ENCODE data around the gene ARHGDIA. TPM values are rescaled to one million over a fixed set of nuclear protein-coding genes. Genes with fewer than 3 reads are reported as not detected.

Gene ARHGDIA
- total and polyA plus RNA-seq, 5 donors = 101 to 217 (median 132) TPM

Other genes with a start within 250 kb of the ARHGDIA start
Only the 30 nearest of the 31 such genes appear.
- gene TSPAN10, start 234.1 kb downstream of the ARHGDIA start, total RNA-seq = under 1 TPM in 2 of 4 donors, not detected in 2; 0.24 to 0.31 TPM
- 0.27 TPM for gene TSPAN10, start 234.1 kb downstream of the ARHGDIA start, polyA plus RNA-seq
- under 1 TPM in 1 of 4 donors, not detected in 3; 0.41 TPM for gene PDE6G, start 214.8 kb downstream of the ARHGDIA start, total RNA-seq
- not detected for gene PDE6G, start 214.8 kb downstream of the ARHGDIA start, polyA plus RNA-seq
- 10 to 100 TPM; 20.7 to 27.9 (median 24.6) TPM for gene OXLD1, start 204.7 kb downstream of the ARHGDIA start, total RNA-seq
- gene OXLD1, start 204.7 kb downstream of the ARHGDIA start, polyA plus RNA-seq = 41.0 TPM
- gene CCDC137, start 204.6 kb downstream of the ARHGDIA start, total RNA-seq = 1 to 10 TPM; 5.0 to 7.8 (median 6.7) TPM
- gene CCDC137, start 204.6 kb downstream of the ARHGDIA start, polyA plus RNA-seq = 10.9 TPM
- gene ARL16, start 187.5 kb downstream of the ARHGDIA start, total RNA-seq = 10 to 100 TPM; 13.2 to 24.4 (median 16.8) TPM
- gene ARL16, start 187.5 kb downstream of the ARHGDIA start, polyA plus RNA-seq = 20.9 TPM
- 10 to 100 TPM; 42.1 to 50.3 (median 47.9) TPM for gene HGS, start 187.3 kb downstream of the ARHGDIA start, total RNA-seq
- gene HGS, start 187.3 kb downstream of the ARHGDIA start, polyA plus RNA-seq = 48.6 TPM
- 100 to 1,000 TPM in 3 of 4 donors, 10 to 100 TPM in 1; 83.3 to 142 (median 112) TPM for gene MRPL12, start 168.0 kb downstream of the ARHGDIA start, total RNA-seq
- gene MRPL12, start 168.0 kb downstream of the ARHGDIA start, polyA plus RNA-seq = 310 TPM
- 10 to 100 TPM in 1 of 4 donors, 1 to 10 TPM in 3; 5.9 to 11.4 (median 9.6) TPM for gene SLC25A10, start 159.1 kb downstream of the ARHGDIA start, total RNA-seq
- gene SLC25A10, start 159.1 kb downstream of the ARHGDIA start, polyA plus RNA-seq = 18.6 TPM
- gene GCGR, start 67.2 kb downstream of the ARHGDIA start, total RNA-seq = not detected
- gene GCGR, start 67.2 kb downstream of the ARHGDIA start, polyA plus RNA-seq = not detected
- gene MCRIP1, start 38.0 kb downstream of the ARHGDIA start, total RNA-seq = 100 to 1,000 TPM in 2 of 4 donors, 10 to 100 TPM in 2; 88.1 to 120 (median 96.5) TPM
- 146 TPM for gene MCRIP1, start 38.0 kb downstream of the ARHGDIA start, polyA plus RNA-seq
- gene PPP1R27, start 36.3 kb downstream of the ARHGDIA start, total RNA-seq = under 1 TPM in 1 of 4 donors, not detected in 3; 0.85 TPM
- gene PPP1R27, start 36.3 kb downstream of the ARHGDIA start, polyA plus RNA-seq = not detected
- 100 to 1,000 TPM; 272 to 375 (median 350) TPM for gene P4HB, start 10.8 kb downstream of the ARHGDIA start, total RNA-seq
- gene P4HB, start 10.8 kb downstream of the ARHGDIA start, polyA plus RNA-seq = 278 TPM
- gene ALYREF, start 20.2 kb upstream of the ARHGDIA start, total RNA-seq = 10 to 100 TPM; 32.5 to 46.2 (median 39.1) TPM
- 18.9 TPM for gene ALYREF, start 20.2 kb upstream of the ARHGDIA start, polyA plus RNA-seq
- gene ANAPC11, start 20.4 kb upstream of the ARHGDIA start, total RNA-seq = 100 to 1,000 TPM; 135 to 167 (median 148) TPM
- 338 TPM for gene ANAPC11, start 20.4 kb upstream of the ARHGDIA start, polyA plus RNA-seq
- gene NPB, start 30.9 kb upstream of the ARHGDIA start, total RNA-seq = under 1 TPM; 0.14 to 0.53 (median 0.29) TPM
- 0.32 TPM for gene NPB, start 30.9 kb upstream of the ARHGDIA start, polyA plus RNA-seq
- 10 to 100 TPM; 16.7 to 24.8 (median 18.6) TPM for gene PCYT2, start 40.1 kb upstream of the ARHGDIA start, total RNA-seq
- 28.5 TPM for gene PCYT2, start 40.1 kb upstream of the ARHGDIA start, polyA plus RNA-seq
- 10 to 100 TPM in 1 of 4 donors, 1 to 10 TPM in 3; 7.6 to 10.1 (median 8.9) TPM for gene SIRT7, start 46.8 kb upstream of the ARHGDIA start, total RNA-seq
- 7.3 TPM for gene SIRT7, start 46.8 kb upstream of the ARHGDIA start, polyA plus RNA-seq
- gene MAFG, start 56.4 kb upstream of the ARHGDIA start, total RNA-seq = 10 to 100 TPM; 16.6 to 28.9 (median 26.0) TPM
- gene MAFG, start 56.4 kb upstream of the ARHGDIA start, polyA plus RNA-seq = 18.4 TPM
- 1 to 10 TPM; 2.7 to 8.5 (median 6.7) TPM for gene PYCR1, start 66.0 kb upstream of the ARHGDIA start, total RNA-seq
- 4.3 TPM for gene PYCR1, start 66.0 kb upstream of the ARHGDIA start, polyA plus RNA-seq
- gene MYADML2, start 75.9 kb upstream of the ARHGDIA start, total RNA-seq = 1 to 10 TPM in 2 of 4 donors, under 1 TPM in 1, not detected in 1; 0.51 to 1.9 (median 1.4) TPM
- 1.2 TPM for gene MYADML2, start 75.9 kb upstream of the ARHGDIA start, polyA plus RNA-seq
- gene NOTUM, start 89.8 kb upstream of the ARHGDIA start, total RNA-seq = not detected
- 0.05 TPM for gene NOTUM, start 89.8 kb upstream of the ARHGDIA start, polyA plus RNA-seq
- 10 to 100 TPM; 16.6 to 28.9 (median 21.6) TPM for gene ASPSCR1, start 106.3 kb upstream of the ARHGDIA start, total RNA-seq
- 20.1 TPM for gene ASPSCR1, start 106.3 kb upstream of the ARHGDIA start, polyA plus RNA-seq
- gene CENPX, start 151.5 kb upstream of the ARHGDIA start, total RNA-seq = 10 to 100 TPM; 20.1 to 28.6 (median 26.0) TPM
- 31.2 TPM for gene CENPX, start 151.5 kb upstream of the ARHGDIA start, polyA plus RNA-seq
- 1 to 10 TPM; 3.2 to 6.7 (median 6.0) TPM for gene LRRC45, start 152.0 kb upstream of the ARHGDIA start, total RNA-seq
- gene LRRC45, start 152.0 kb upstream of the ARHGDIA start, polyA plus RNA-seq = 4.9 TPM
- 1 to 10 TPM; 1.0 to 2.0 (median 1.5) TPM for gene RAC3, start 160.3 kb upstream of the ARHGDIA start, total RNA-seq
- 2.4 TPM for gene RAC3, start 160.3 kb upstream of the ARHGDIA start, polyA plus RNA-seq
- 100 to 1,000 TPM; 127 to 181 (median 168) TPM for gene DCXR, start 166.4 kb upstream of the ARHGDIA start, total RNA-seq
- gene DCXR, start 166.4 kb upstream of the ARHGDIA start, polyA plus RNA-seq = 196 TPM
- 10 to 100 TPM; 19.0 to 25.1 (median 20.2) TPM for gene RFNG, start 180.5 kb upstream of the ARHGDIA start, total RNA-seq
- 25.4 TPM for gene RFNG, start 180.5 kb upstream of the ARHGDIA start, polyA plus RNA-seq
- 10 to 100 TPM; 87.1 to 93.7 (median 90.6) TPM for gene GPS1, start 180.6 kb upstream of the ARHGDIA start, total RNA-seq
- gene GPS1, start 180.6 kb upstream of the ARHGDIA start, polyA plus RNA-seq = 75.1 TPM
- gene DUS1L, start 194.5 kb upstream of the ARHGDIA start, total RNA-seq = 10 to 100 TPM; 51.3 to 63.1 (median 58.4) TPM
- 82.1 TPM for gene DUS1L, start 194.5 kb upstream of the ARHGDIA start, polyA plus RNA-seq
- 10 to 100 TPM; 14.3 to 71.8 (median 23.4) TPM for gene FASN, start 226.9 kb upstream of the ARHGDIA start, total RNA-seq
- 86.3 TPM for gene FASN, start 226.9 kb upstream of the ARHGDIA start, polyA plus RNA-seq

Measured in right cardiac atrium (tissue), 5 donors.